GM18951 (cell line): Measurements from ENCODE around the gene NDUFS3.

Experiments used
- POLR2A ChIP-seq: IDR thresholded peaks from 4 replicates; pipeline ENCODE4 v1.6.1; 2011; ENCODE audit warnings: mild to moderate bottlenecking; ENCODE audit not compliant: insufficient read length, insufficient read depth; ENCODE audit errors: extremely low read depth
- in situ Hi-C: fragments of 300-500 bp; cut with MboI; formaldehyde crosslinking; loops from one replicate; pipeline ENCODE4 v1.12.0; 2022; ENCODE audit warnings: low sequenced_read_pairs, mixed read lengths, inconsistent platforms; ENCODE audit not compliant: unreplicated experiment

The NDUFS3 gene

DNA sequence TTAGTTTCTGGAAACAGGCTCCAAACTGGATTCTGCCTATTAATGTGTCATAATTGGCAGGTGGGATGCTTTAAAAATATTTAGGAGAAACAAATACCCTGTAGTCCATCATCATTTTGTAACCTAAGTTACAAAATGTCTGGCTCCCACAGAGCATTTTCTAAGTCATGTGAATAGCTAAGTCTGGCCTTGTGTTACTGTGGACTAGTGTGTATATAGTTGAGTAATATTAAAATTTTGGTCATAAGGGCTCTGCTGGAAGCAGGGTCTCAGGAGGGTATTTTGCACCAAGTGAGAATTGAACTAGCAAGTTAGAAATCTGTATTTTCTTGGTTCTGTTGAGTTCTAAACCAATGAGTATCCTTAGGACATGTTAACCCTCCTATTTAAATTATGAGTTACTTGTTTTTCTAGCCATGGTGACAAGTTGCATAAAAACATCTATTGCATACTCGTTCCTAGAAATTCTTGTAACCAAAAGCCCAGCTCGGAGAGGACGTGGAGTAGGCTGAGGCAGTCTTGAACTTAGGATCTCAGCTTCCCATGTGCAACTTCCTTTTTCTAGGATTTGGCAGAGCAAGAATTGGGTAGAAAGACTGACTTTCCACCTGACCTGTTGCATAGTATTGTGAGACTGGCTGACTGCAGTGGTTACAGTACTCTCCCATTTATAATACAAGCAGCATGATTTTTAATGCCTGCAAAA lies 8.1 kb upstream of the NDUFS3 start:
- TF ChIP-seq POLR2A: no peak
- in situ Hi-C loops: no loop called here

DNA sequence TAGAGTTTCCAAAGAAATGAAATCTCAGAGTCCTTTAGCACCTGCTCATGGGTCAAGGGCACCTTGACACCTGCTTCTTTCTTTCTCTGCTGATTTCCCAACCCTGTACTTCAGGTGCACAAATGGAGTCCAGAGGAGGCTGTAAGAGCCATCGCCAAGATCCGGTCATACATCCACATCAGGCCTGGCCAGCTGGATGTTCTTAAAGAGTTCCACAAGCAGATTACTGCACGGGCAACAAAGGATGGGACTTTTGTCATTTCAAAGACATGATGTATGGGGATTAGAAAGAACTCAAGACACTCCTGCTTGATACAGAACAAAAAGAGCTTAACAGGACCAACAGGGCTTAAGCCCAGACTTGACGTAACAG lies 7.5 kb upstream of the NDUFS3 start:
- in situ Hi-C loops: no loop called here
- TF ChIP-seq POLR2A: no peak

DNA sequence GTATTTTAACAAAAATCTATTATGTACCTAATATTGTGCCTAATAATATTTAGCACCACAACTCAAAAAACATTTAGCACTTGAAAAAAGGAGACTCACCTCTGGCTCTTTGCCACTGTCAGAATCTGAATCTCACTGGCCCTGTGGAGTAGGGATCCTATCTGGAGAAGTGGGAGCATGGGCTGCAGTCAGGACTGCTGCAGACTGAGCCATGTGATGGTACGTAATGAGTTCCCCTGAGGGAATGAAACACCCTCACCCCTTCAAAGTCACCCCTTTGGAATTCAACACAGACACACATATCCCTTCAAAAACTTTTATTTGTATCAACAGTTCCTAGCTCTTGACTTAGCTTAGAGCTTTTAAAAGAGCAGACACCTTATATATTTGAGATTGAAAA lies 7.0 kb upstream of the NDUFS3 start:
- in situ Hi-C loops: no loop called here
- no peak for TF ChIP-seq POLR2A

DNA sequence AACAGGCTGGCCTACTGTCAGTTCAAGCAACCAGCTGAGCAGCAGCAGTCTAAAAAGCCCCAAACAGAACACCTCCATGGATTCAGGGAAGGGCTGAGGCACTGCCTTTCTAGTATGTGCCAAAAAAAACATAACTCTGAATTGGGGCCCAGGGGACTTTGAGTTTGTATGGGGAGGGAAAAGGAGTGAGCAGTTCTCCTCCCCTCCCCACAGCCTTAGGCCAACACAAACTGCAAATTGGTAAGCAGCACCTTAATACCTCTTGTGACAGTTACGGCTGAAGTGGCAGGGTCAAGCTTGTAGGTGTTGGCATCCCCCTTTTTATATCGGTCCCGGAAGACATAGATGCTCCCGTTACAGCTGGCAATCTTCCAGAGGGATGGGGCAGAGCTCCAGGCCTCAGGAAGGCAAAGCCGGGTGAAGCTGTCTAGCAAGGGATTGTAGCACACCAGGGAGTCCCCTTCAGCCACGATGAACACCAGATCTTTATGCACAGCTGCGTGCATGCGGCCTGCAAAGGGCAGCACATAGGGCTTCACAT lies 6.1 kb upstream of the NDUFS3 start:
- in situ Hi-C loops: no loop called here
- no peak for TF ChIP-seq POLR2A

DNA sequence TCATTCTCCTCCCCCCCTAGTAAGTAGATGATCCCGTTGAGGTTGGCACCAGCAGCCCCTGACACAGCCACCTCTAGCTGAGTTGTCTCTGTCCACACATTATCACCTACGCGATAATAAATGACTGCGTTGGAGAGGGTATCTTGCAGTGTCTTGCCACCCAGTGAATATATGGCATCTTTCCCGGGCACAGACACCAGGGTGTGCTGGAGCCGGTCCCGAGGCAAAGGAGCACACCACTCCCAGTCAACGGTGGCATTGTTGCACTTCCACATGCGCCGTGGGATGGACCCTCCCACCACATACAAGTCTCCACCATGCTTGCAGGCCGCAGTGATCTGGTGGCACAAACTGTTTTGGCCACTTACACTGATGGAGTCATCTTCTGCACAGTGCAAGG lies 5.6 kb upstream of the NDUFS3 start:
- no peak for TF ChIP-seq POLR2A
- in situ Hi-C loops: no loop called here

DNA sequence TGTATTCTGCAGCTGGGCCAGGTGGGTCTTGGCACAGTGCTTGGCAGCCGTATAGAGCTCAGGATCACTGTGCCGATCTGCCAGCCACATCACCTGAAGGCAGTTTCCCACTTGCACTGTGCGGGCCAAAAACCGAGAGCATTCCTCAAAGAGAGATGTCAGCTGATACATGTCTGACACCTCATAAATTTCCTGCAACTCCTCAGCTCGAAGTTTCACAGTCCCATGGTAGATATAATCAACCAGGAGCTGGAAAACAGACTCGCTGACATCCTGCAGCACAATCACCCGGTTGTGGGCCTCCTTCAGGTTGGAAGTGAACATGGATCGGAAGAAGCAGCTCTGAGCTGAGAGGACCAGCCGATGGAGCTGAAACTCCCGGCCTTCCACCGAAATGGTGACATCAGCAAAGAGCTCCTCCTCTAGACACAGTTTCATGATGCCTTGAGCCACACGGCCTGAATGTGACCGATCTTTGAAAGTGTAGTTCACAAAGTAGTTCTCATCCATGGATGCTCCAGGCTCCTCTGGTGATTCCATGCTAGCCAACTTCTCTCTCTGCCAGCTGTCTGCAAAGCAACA lies 1.3 kb upstream of the NDUFS3 start:
- no peak for TF ChIP-seq POLR2A
- in situ Hi-C loops: no loop called here

DNA sequence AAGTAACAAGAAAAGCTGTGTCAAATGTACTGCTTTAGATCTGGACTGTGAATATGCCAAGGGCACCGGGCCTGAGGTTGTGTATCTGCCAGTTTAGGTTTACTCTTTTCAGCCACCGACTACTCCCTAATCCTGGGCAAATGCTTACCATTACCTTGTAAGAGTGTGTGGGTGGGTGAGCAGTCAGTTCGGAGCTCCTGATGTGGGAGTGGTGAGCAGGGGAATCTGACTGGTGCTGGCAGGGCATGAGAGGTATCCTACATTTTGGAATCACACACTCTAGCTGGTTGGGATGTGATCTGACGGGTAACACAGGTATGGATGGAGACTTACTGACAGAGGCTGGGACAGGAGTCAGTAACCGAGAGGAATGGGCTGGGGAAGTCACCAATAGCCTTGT lies 5.0 kb downstream of the NDUFS3 start:
- in situ Hi-C loops: no loop called here
- TF ChIP-seq POLR2A: no peak

DNA sequence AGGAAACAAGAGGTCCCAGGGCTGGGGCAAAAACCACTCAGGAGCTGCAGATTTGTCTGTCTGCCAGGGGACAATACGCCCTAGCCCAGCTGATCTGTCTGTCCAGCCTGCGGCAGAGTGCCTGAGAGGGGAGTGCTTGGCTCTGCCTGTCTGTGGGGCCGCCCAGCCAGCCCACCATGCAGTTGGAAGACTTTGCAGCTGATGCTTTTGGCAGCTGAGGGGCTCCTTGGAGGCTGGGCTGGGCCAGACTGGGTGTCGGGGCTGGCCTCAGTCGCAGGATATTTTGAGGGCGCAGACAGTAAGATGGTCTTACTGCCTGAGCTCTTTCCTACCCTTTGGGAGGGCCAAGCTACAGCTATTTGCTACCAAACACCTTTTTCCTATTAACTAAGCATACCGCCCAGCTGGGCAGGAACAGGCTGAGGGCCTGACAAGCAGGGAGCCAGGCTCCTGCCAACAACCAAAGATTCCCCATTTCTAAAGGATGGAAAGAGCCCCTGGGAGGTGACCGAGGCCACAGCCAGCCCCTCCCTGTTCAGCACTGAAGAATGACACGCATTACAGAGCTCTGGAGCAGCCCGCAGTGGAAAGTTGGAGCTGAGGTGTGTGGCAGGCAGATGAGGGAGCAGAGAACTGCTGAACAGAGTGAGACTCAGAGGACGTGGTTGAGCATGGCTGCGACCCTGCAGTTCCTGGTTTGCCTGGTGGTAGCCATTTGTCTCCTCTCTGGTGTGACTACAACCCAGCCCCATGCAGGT lies 7.4 kb downstream of the NDUFS3 start, which contains the start of gene FAM180B:
FAM180B (plus strand) TSS at position 581 of the 758 bp plus-strand sequence; CDS start at position 672, 91 bp downstream.
- in situ Hi-C loops: no loop called here
- TF ChIP-seq POLR2A: no peak

DNA sequence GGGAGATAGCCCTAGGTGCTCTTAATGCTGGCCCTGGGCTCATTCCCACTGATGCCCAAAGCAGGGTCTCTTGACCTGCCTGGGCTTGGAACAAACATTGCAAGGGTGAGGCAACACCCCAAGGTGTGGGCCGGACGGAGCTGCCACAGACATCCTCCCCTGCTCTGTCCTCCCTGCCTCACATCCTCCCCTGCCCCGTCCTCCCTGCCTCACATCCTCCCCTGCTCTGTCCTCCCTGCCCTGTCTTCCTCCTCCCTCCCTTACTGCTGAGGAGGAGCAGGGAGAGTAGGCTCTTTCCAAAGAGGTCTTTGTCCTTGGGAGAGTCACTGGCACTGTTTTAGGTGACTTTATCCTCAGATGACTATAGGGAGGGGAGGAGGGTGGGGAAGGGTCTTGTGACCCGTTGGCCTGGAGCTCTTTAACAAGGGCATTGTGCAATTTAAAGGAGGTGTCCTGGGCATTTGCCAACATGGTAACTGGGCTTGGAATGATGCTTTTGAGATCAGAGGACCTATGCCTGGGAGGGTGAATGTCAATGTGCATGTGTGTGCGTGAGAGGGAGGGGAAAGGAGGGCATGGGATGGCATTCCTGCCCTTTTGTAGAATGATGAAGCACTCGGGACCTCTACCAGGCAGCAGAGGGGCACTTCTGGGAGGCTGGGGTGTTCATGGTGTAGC lies 8.3 kb downstream of the NDUFS3 start:
- no peak for TF ChIP-seq POLR2A
- in situ Hi-C loops: no loop called here

DNA sequence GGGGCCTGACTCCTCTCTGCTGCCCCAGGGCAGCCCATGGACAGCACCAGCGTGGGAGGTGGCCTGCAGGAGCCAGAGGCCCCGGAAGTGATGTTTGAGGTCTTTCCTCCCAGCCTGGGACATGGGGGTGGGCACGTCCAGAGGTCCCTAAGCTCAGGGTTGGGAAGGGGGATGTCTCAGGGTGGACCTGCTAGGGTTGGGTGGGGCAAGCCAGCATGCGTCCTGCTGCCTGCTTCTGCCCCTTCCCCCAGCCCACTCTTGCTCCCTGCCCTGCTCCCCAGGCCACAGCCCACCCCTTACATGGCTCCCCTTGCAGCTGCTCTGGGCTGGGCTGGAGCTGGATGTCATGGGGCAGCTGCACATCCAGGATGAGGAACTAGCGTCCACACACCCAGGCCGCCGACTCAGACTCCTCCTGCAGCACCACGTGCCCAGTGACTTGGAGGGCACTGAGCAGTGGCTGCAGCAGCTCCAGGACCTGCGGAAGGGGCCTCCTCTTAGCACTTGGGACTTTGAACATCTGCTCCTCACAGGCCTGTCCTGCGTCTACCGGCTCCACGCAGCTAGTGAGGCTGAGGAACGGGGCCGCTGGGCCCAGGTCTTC lies 9.0 kb downstream of the NDUFS3 start:
- in situ Hi-C loops: no loop called here
- TF ChIP-seq POLR2A: no peak

DNA sequence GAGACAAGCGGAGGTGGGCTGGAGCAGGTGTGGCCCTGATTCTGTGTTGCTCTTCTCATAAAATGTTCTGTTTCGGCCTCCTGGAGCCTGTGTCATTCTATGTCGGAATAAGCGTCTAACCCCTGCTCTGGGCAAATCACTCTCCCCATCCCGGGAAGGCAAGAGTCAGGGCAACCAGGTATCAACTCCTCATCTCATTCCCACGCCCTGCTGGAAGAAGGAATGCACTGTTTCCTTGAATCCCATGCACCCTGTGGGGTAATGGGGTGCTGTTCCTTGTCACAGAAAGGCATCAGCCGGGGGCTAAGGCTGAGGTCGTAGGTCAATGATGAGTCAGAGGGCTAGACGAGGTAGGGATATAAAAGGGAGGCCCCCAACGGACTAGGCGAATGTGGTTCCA lies 10.2 kb downstream of the NDUFS3 start:
- TF ChIP-seq POLR2A: no peak
- in situ Hi-C loops: no loop called here

DNA sequence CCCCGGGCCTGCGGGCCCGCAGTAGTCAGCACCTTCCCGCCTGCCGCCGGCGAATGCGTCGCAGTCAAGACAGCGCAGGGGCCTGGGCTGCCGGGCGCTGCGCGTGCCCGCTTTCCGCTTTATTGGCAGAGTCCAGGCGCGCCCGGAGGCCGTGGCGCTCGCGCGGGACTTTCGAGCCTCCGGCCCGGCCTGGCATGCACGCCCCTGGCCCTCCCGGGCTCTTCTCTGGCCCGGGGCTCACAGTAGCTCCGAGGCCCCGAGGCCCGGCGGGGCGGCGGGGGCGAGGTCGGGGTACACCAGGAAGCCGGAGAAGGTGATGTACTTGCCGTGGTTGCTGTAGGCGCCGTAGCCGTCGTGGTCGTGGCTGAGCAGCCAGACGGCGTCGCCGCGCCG lies 10.7 kb downstream of the NDUFS3 start:
- in situ Hi-C loops: no loop called here
- TF ChIP-seq POLR2A: no peak
